RPMI7951 (cell line): ENCODE results near the gene MLN. TPM values are rescaled to one million over a fixed set of nuclear protein-coding genes. Genes with fewer than 3 reads are reported as not detected.
A peak's percentile ranks its signal among the peaks of the same experiment; 100 is the strongest.

ENCODE experiments used
- DNase-seq: peaks from one replicate; pipeline ENCODE4 v3.0.0-alpha.2; 2012; ENCODE audit warnings: low read depth
- total RNA-seq: library from RNA; depleted of rRNA; stranded (reverse); fragments of >200 nt; shearing (Covaris generic); gene quantifications from 2 replicates; pipeline ENCODE4 v1.2.3, GENCODE V29; 2014; rRNA removed

The MLN gene
- total RNA-seq, 1 experiment from 2014 or later: not detected

- DNase-seq: no peak
Measured at GRCh38 chr6:33752646-33753015, 51.2 kb downstream of the MLN start.

GRCh38 chr6:33751771-33752645 lies 51.8 kb downstream of the MLN start:
- DNase-seq: no peak

GRCh38 chr6:33750244-33750991 lies 53.4 kb downstream of the MLN start:
- peak; percentile 51 for DNase-seq

GRCh38 chr6:33749401-33749800 lies 54.4 kb downstream of the MLN start:
- no peak for DNase-seq

- no peak for DNase-seq
Measured at GRCh38 chr6:33748841-33749240, 55.0 kb downstream of the MLN start.

DNA sequence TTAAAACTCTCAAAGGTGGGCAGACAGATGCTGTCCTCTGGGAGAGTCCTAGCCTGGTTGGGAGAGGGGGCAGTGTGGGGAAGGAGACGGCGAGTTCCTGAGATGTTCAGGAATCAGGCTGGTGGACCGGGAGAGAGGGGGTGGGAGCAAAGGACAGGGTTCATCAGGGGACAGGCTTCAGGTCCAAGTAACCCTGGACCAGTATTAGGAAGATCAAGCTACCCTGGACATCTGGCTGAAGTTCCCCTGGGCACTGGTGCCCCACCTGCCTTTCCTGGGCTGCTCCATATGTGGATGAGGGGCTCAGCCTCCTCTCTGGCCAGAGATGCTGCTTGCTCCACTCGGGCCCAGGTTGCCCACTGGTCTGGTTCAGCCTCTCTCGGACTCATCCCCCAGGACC lies 56.0 kb downstream of the MLN start:
- no peak for DNase-seq

DNA sequence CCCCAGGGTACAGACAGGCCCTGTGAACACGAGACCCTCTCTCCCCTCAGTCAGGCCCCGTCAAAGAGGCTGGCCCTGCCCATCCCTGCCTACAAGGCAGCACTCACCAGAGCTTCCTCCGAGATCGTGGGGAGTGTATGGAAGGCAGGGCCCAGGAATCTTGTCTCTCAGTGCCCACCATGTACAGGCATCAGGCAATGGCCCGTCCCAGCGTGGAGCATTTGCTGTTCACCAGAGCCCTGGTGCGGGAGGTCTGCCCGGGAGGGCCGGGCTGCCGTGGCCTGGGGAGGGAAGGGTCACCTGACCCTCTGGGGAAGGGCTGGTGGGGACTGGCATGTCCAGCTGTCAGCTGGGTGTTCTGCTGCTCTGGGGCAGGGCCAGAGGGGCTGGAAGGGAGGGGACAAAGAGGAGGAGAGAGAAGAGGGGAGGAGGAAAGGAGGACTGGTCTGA lies 57.1 kb downstream of the MLN start, which contains the start of gene IP6K3:
IP6K3 (minus strand) TSS at position 255 of the 450 bp plus-strand sequence. CDS start 11,429 bp downstream, outside the sequence.
- DNase-seq: peak; percentile 16

GRCh38 chr6:33746036-33746600 lies 57.7 kb downstream of the MLN start:
- DNase-seq: peak; percentile 59

DNA sequence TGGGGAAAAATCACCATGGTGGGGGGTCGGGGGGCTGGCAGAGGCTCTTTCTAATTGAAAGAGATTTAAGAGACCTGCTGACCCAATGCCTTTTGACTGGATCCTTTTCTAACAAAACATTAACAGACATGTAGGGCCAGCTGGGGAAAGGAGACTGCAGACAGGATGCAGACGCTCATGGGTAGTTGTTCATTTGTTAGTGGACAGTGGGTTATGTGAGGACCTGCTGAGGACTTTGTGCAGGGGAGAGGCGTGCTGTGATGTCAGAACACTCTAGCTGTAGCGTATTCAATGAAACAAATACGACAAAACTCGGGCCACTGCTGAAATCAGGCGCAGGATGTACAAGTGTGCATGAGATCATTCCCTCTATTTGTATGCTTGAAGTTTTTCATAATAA lies 58.3 kb downstream of the MLN start:
- DNase-seq: no peak

- no peak for DNase-seq
Measured at GRCh38 chr6:33744895-33745546, 58.8 kb downstream of the MLN start.

Other genes starting within 250 kb of the MLN start
- 26.4 and 34.8 TPM in 2 replicates for gene BAK1, start 223.7 kb downstream of the MLN start, total RNA-seq
- gene ITPR3, start 182.7 kb downstream of the MLN start, total RNA-seq: 24.4 and 27.9 TPM in 2 replicates
- 58.2 and 66.4 TPM in 2 replicates for gene UQCC2, start 92.3 kb downstream of the MLN start, total RNA-seq
- gene IP6K3, start 57.1 kb downstream of the MLN start, total RNA-seq: 0.36 and 1.1 TPM in 2 replicates
- gene LEMD2, start 14.9 kb downstream of the MLN start, total RNA-seq: 34.1 and 46.9 TPM in 2 replicates